Natural killer cell (primary cell): ENCODE data around the gene NAB1. TPM values are rescaled to one million over a fixed set of nuclear protein-coding genes. Genes with fewer than 3 reads are reported as not detected.

Source experiments
- total RNA-seq, 4 donors: library from RNA; stranded (reverse); fragments of 120-200 nt in 1 of 4; gene quantifications; one replicate each; pipeline versions ENCODE4 v1.2.3 to v1.2.4, GENCODE V29; 2013 to 2022

Gene NAB1
- total RNA-seq, 3 donors from 2014 or later (not counting 1 experiment from before 2014, with no cell fraction given), result 31.2 to 42.0 (median 37.8) TPM

Other genes starting within 250 kb of the NAB1 start
- gene MFSD6, start 240.7 kb upstream of the NAB1 start, total RNA-seq, result 10 to 100 TPM; 36.7 to 50.5 (median 48.0) TPM
- gene NEMP2, start 114.4 kb upstream of the NAB1 start, total RNA-seq, result 10 to 100 TPM; 17.2 to 21.0 (median 18.3) TPM
- 100 to 1,000 TPM; 279 to 322 (median 285) TPM for gene GLS, start 231.7 kb downstream of the NAB1 start, total RNA-seq